HG02885 (cell line): Measurements from ENCODE around the gene SAMD4A.

Experiments
- ATAC-seq: cut with Tn5 transposase; IDR thresholded peaks from one replicate; pipeline ENCODE4 v1.9.1; 2021; ENCODE audit warnings: mild to moderate bottlenecking; ENCODE audit not compliant: unreplicated experiment, poor library complexity

Gene SAMD4A

GRCh38 chr14:54565785-54566409, 1.0 kb upstream of the SAMD4A start:
- ATAC-seq: peak; percentile 54

- ATAC-seq: no peak
Observed at GRCh38 chr14:54567224-54567638, 303 bp downstream of the SAMD4A start.

GRCh38 chr14:54567639-54568561, 972 bp downstream of the SAMD4A start:
- peak; percentile 23 for ATAC-seq

- ATAC-seq: no peak
Observed at GRCh38 chr14:54568821-54569595, 2.1 kb downstream of the SAMD4A start.

GRCh38 chr14:54570047-54570446, 3.1 kb downstream of the SAMD4A start:
- ATAC-seq: no peak

- ATAC-seq: no peak
Observed at GRCh38 chr14:54570631-54571415, 3.9 kb downstream of the SAMD4A start.

- no peak for ATAC-seq
Observed at GRCh38 chr14:54572316-54572715, 5.4 kb downstream of the SAMD4A start.

- no peak for ATAC-seq
Observed at GRCh38 chr14:54574528-54574927, 7.6 kb downstream of the SAMD4A start.

- ATAC-seq: no peak
Observed at GRCh38 chr14:54577494-54577893, 10.6 kb downstream of the SAMD4A start.

- no peak for ATAC-seq
Observed at GRCh38 chr14:54577977-54578376, 11.0 kb downstream of the SAMD4A start.

- no peak for ATAC-seq
Observed at GRCh38 chr14:54579621-54580020, 12.7 kb downstream of the SAMD4A start.

GRCh38 chr14:54580933-54581332, 14.0 kb downstream of the SAMD4A start:
- no peak for ATAC-seq

- ATAC-seq: no peak
Observed at GRCh38 chr14:54582334-54582733, 15.4 kb downstream of the SAMD4A start.

- ATAC-seq: no peak
Observed at GRCh38 chr14:54584097-54584496, 17.2 kb downstream of the SAMD4A start.

- ATAC-seq: no peak
Observed at GRCh38 chr14:54585214-54585613, 18.3 kb downstream of the SAMD4A start.

- ATAC-seq: no peak
Observed at GRCh38 chr14:54589076-54589475, 22.1 kb downstream of the SAMD4A start.

- ATAC-seq: no peak
Observed at GRCh38 chr14:54589843-54590242, 22.9 kb downstream of the SAMD4A start.

- no peak for ATAC-seq
Observed at GRCh38 chr14:54590481-54590880, 23.6 kb downstream of the SAMD4A start.

- no peak for ATAC-seq
Observed at GRCh38 chr14:54591461-54591860, 24.5 kb downstream of the SAMD4A start.

GRCh38 chr14:54591866-54592265, 24.9 kb downstream of the SAMD4A start:
- no peak for ATAC-seq
